ENCODE data around the gene FBLN1. TPM values are rescaled to one million over a fixed set of nuclear protein-coding genes. Genes with fewer than 3 reads are reported as not detected.
A peak's percentile ranks its signal among the peaks of the same experiment; 100 is the strongest.

FBLN1 gene
- total RNA-seq, 1 experiment from 2014 or later: 28.6 TPM

- TF ChIP-seq, protein P1, sequence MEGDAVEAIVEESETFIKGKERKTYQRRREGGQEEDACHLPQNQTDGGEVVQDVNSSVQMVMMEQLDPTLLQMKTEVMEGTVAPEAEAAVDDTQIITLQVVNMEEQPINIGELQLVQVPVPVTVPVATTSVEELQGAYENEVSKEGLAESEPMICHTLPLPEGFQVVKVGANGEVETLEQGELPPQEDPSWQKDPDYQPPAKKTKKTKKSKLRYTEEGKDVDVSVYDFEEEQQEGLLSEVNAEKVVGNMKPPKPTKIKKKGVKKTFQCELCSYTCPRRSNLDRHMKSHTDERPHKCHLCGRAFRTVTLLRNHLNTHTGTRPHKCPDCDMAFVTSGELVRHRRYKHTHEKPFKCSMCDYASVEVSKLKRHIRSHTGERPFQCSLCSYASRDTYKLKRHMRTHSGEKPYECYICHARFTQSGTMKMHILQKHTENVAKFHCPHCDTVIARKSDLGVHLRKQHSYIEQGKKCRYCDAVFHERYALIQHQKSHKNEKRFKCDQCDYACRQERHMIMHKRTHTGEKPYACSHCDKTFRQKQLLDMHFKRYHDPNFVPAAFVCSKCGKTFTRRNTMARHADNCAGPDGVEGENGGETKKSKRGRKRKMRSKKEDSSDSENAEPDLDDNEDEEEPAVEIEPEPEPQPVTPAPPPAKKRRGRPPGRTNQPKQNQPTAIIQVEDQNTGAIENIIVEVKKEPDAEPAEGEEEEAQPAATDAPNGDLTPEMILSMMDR (IDR thresholded peaks at IDR 0.05; ENCODE audit: unreplicated experiment): no peak
- BruUV-seq (replicated peaks): no TSS peak
- H3K36me3 Mint-ChIP-seq (ENCODE audit: insufficient read depth, unreplicated experiment): peaks cover 24% of the 10 kb centered on the region
- DNase-seq: no peak
- H3K27ac Mint-ChIP-seq (ENCODE audit: unreplicated experiment): peak overlapping the region; percentile 100
- H3K9me3 Mint-ChIP-seq (ENCODE audit: low read depth, unreplicated experiment): no peaks in the 10 kb centered on the region
- no peak overlapping the region for H3K4me3 Mint-ChIP-seq (ENCODE audit: low read depth, unreplicated experiment)
- CTCF ChIA-PET: interaction anchor here (0.6 kb wide), 1 partner anchor 337 kb away, joined by 4 read pairs; the partner anchor contains the start of gene WNT7B
- intact Hi-C loops (cut with micrococcal nuclease; ENCODE audit: unreplicated experiment): no loop called here
- H3K27me3 Mint-ChIP-seq (ENCODE audit: unreplicated experiment): no peaks in the 10 kb centered on the region
- H3K4me1 Mint-ChIP-seq (ENCODE audit: low read depth, unreplicated experiment): peaks cover 40% of the 10 kb centered on the region
Measured at GRCh38 chr22:45640291-45640940, 137.7 kb downstream of the FBLN1 start.

DNA sequence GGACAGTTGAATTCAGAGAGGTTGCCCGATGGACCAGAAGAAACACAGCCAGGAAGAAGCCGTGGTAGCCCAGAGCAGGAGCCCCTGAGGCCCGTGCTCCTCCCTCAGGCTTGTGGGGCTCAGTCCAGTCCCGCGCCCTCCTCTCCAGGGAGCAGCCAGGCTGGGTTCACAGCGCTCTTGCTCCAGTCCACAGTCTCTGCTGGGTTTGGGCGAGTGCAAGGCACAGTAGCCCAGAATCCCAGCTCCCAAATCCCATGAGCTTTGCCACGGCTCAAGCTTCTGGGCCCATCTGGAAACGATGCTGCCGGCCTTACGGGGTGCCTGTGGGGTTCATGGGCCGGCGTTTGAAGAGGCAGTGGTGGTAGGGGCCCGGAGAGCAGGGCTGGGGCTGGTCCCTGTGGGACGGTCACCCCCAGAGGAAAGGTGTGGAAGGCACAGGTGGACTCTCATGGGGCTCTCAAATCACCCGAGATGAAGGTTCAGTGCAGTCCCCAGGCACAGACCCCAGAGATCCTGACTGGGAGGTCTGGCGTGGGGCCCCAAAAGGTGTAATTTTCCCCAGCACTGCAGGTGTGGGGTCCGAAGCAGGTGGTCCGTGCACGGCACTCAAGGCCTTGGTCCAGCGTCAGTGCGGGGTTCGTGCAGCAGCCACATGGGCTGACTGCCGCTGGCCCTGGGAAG is 138.4 kb downstream of the FBLN1 start:
- Mint-ChIP-seq H3K27me3 (ENCODE audit: unreplicated experiment) (no peaks in the 10 kb centered on the region), H3K36me3 (ENCODE audit: insufficient read depth, unreplicated experiment) (peaks cover 29% of the 10 kb centered on the region), H3K4me1 (ENCODE audit: low read depth, unreplicated experiment) (peaks cover 46% of the 10 kb centered on the region), H3K27ac (ENCODE audit: unreplicated experiment) (peak overlapping the region; percentile 100), H3K9me3 (ENCODE audit: low read depth, unreplicated experiment) (no peaks in the 10 kb centered on the region), H3K4me3 (ENCODE audit: low read depth, unreplicated experiment) (no peak overlapping the region)
- BruUV-seq (replicated peaks): no TSS peak
- TF ChIP-seq, protein P1 (IDR thresholded peaks at IDR 0.05; ENCODE audit: unreplicated experiment): no peak
- no peak for DNase-seq
- intact Hi-C loops (cut with micrococcal nuclease; ENCODE audit: unreplicated experiment): no loop called here
- CTCF ChIA-PET: no interaction called here

GRCh38 chr22:45642986-45643385 is 140.3 kb downstream of the FBLN1 start:
- intact Hi-C loops (cut with micrococcal nuclease; ENCODE audit: unreplicated experiment): no loop called here
- H3K36me3 Mint-ChIP-seq (ENCODE audit: insufficient read depth, unreplicated experiment): peaks cover 35% of the 10 kb centered on the region
- H3K4me1 Mint-ChIP-seq (ENCODE audit: low read depth, unreplicated experiment): peaks cover 48% of the 10 kb centered on the region
- H3K9me3 Mint-ChIP-seq (ENCODE audit: low read depth, unreplicated experiment): no peaks in the 10 kb centered on the region
- TF ChIP-seq, protein P1 (IDR thresholded peaks at IDR 0.05; ENCODE audit: unreplicated experiment): no peak
- peak overlapping the region; percentile 56 for H3K27ac Mint-ChIP-seq (ENCODE audit: unreplicated experiment)
- DNase-seq: no peak
- H3K4me3 Mint-ChIP-seq (ENCODE audit: low read depth, unreplicated experiment): no peak overlapping the region
- H3K27me3 Mint-ChIP-seq (ENCODE audit: unreplicated experiment): no peaks in the 10 kb centered on the region
- CTCF ChIA-PET: interaction anchor here (1.0 to 1.7 kb wide), 2 partner anchors 46 to 65 kb away, joined by 3 to 5 read pairs; no protein-coding TSS in a partner anchor
- no TSS peak for BruUV-seq (replicated peaks)

- H3K36me3 Mint-ChIP-seq (ENCODE audit: insufficient read depth, unreplicated experiment): peaks cover 21% of the 10 kb centered on the region
- CTCF ChIA-PET: interaction anchor here (0.5 to 1.9 kb wide), 5 partner anchors 40 to 325 kb away, joined by 3 to 8 read pairs (median 4); no protein-coding TSS in a partner anchor
- no peaks in the 10 kb centered on the region for H3K9me3 Mint-ChIP-seq (ENCODE audit: low read depth, unreplicated experiment)
- intact Hi-C loops (cut with micrococcal nuclease; ENCODE audit: unreplicated experiment): loop anchor here (2.0 to 5.0 kb wide), 2 partner anchors 188 to 332 kb away; partner anchors contain the start of gene WNT7B
- BruUV-seq (replicated peaks): TSS peak; percentile 81
- DNase-seq: no peak
- peaks cover 46% of the 10 kb centered on the region for H3K4me1 Mint-ChIP-seq (ENCODE audit: low read depth, unreplicated experiment)
- TF ChIP-seq, protein P1 (IDR thresholded peaks at IDR 0.05; ENCODE audit: unreplicated experiment): no peak
- peak overlapping the region; percentile 64 for H3K4me3 Mint-ChIP-seq (ENCODE audit: low read depth, unreplicated experiment)
- no peaks in the 10 kb centered on the region for H3K27me3 Mint-ChIP-seq (ENCODE audit: unreplicated experiment)
- H3K27ac Mint-ChIP-seq (ENCODE audit: unreplicated experiment): peak overlapping the region; percentile 97
Measured at GRCh38 chr22:45644714-45645113, 142.0 kb downstream of the FBLN1 start.
